GM19099 (cell line): ENCODE results near the gene ACTL8.

Source experiments
- POLR2A ChIP-seq: IDR thresholded peaks from 3 replicates; pipeline ENCODE4 v1.6.1; 2011; ENCODE audit warnings: low read depth; ENCODE audit not compliant: insufficient read length; ENCODE audit errors: extremely low read depth

The ACTL8 gene

GRCh38 chr1:17757426-17757825 lies 2.3 kb downstream of the ACTL8 start:
- TF ChIP-seq POLR2A, result no peak

- no peak for TF ChIP-seq POLR2A
These were observed 4.0 kb downstream of the ACTL8 start for GRCh38 chr1:17759114-17759513.

- no peak for TF ChIP-seq POLR2A
These were observed 7.2 kb downstream of the ACTL8 start for GRCh38 chr1:17762313-17762712.

- no peak for TF ChIP-seq POLR2A
These were observed 8.3 kb downstream of the ACTL8 start for GRCh38 chr1:17763417-17763816.

GRCh38 chr1:17763995-17764394 lies 8.9 kb downstream of the ACTL8 start:
- TF ChIP-seq POLR2A, result no peak

- no peak for TF ChIP-seq POLR2A
These were observed 9.5 kb downstream of the ACTL8 start for GRCh38 chr1:17764591-17764990.

- TF ChIP-seq POLR2A, result no peak
These were observed 10.6 kb downstream of the ACTL8 start for GRCh38 chr1:17765444-17766411.

GRCh38 chr1:17768651-17769241 lies 13.6 kb downstream of the ACTL8 start:
- TF ChIP-seq POLR2A, result no peak

GRCh38 chr1:17770983-17771382 lies 15.8 kb downstream of the ACTL8 start:
- TF ChIP-seq POLR2A, result no peak

GRCh38 chr1:17772615-17773212 lies 17.6 kb downstream of the ACTL8 start:
- TF ChIP-seq POLR2A, result no peak

GRCh38 chr1:17773591-17774326 lies 18.6 kb downstream of the ACTL8 start:
- TF ChIP-seq POLR2A, result no peak

GRCh38 chr1:17774452-17774851 lies 19.3 kb downstream of the ACTL8 start:
- TF ChIP-seq POLR2A, result no peak

GRCh38 chr1:17775796-17776195 lies 20.7 kb downstream of the ACTL8 start:
- no peak for TF ChIP-seq POLR2A

GRCh38 chr1:17776426-17776825 lies 21.3 kb downstream of the ACTL8 start:
- TF ChIP-seq POLR2A, result no peak

- no peak for TF ChIP-seq POLR2A
These were observed 22.2 kb downstream of the ACTL8 start for GRCh38 chr1:17777330-17777729.

GRCh38 chr1:17777818-17778217 lies 22.7 kb downstream of the ACTL8 start:
- TF ChIP-seq POLR2A, result no peak

GRCh38 chr1:17780916-17781315 lies 25.8 kb downstream of the ACTL8 start:
- TF ChIP-seq POLR2A, result no peak
